K562 (cell line): ENCODE results near the gene ANGEL2. TPM values are rescaled to one million over a fixed set of nuclear protein-coding genes. Genes with fewer than 3 reads are reported as not detected.

ENCODE experiments used
- ATF4 ChIP-seq: fragments of 450-650 bp; formaldehyde crosslinking; IDR thresholded peaks from 2 replicates; pipeline ENCODE4 v1.4.0; 2022; ENCODE audit warnings: mild to moderate bottlenecking, moderate library complexity
- E2F4 ChIP-seq: sonication (generic); formaldehyde crosslinking; IDR thresholded peaks from 2 replicates; pipeline ENCODE4 v1.8.0; 2022; ENCODE audit warnings: mild to moderate bottlenecking, low read depth, missing genetic modification reagents
- ETS2 ChIP-seq: IDR thresholded peaks from 2 replicates; pipeline ENCODE4 v1.6.1; 2016; ENCODE audit warnings: borderline replicate concordance, missing genetic modification characterization, mild to moderate bottlenecking, moderate library complexity, missing compliant biosample characterization; ENCODE audit not compliant: poor library complexity, severe bottlenecking
- GATAD2B ChIP-seq: fragments of 450-650 bp; IDR thresholded peaks from 2 replicates; pipeline ENCODE4 v1.6.1; 2017; ENCODE audit warnings: mild to moderate bottlenecking, borderline replicate concordance
- HDAC2 ChIP-seq: fragments of 450-650 bp; IDR thresholded peaks from 2 replicates; pipeline ENCODE4 v1.6.1; 2016; ENCODE audit warnings: mild to moderate bottlenecking
- KLF10 ChIP-seq: fragments of 250-450 bp; sonication (Bioruptor Pico); IDR thresholded peaks from 2 replicates; pipeline ENCODE4 v1.6.1; 2021; ENCODE audit warnings: matching md5 sums
- MCM3 ChIP-seq: fragments of 450-650 bp; IDR thresholded peaks from 2 replicates; pipeline ENCODE4 v1.6.1; 2016
- MLLT1 ChIP-seq, 2 experiments: fragments of 450-650 bp; IDR thresholded peaks; 2 replicates each; pipeline ENCODE4 v1.6.1; 2016
- MTA3 ChIP-seq: fragments of 450-650 bp; formaldehyde crosslinking; IDR thresholded peaks from 2 replicates; pipeline ENCODE4 v1.6.1; 2017; ENCODE audit warnings: mild to moderate bottlenecking, borderline replicate concordance
- MYNN ChIP-seq, 2 experiments: sonication (generic); formaldehyde crosslinking in 1 of 2; IDR thresholded peaks; 2 replicates each; pipeline versions ENCODE4 v1.5.0 to v1.6.1; 2016 to 2020; ENCODE audit warnings: antibody characterized with exemption in 1 of 2, missing genetic modification reagents in 1 of 2
- PTRF ChIP-seq: fragments of 450-650 bp; IDR thresholded peaks from 2 replicates; pipeline ENCODE4 v1.6.1; 2016; ENCODE audit warnings: mild to moderate bottlenecking, missing genetic modification characterization, missing compliant biosample characterization
- SIN3B ChIP-seq: fragments of 450-650 bp; IDR thresholded peaks from 2 replicates; pipeline ENCODE4 v1.6.1; 2017; ENCODE audit warnings: low read depth, mild to moderate bottlenecking, moderate library complexity
- SOX6 ChIP-seq: fragments of 450-650 bp; IDR thresholded peaks from 2 replicates; pipeline ENCODE4 v1.6.1; 2014; ENCODE audit warnings: mild to moderate bottlenecking
- SREBF1 ChIP-seq: fragments of 150-350 bp; IDR thresholded peaks from 2 replicates; pipeline ENCODE4 v1.6.1; 2014; ENCODE audit warnings: antibody characterized with exemption, low read depth, low read length, borderline replicate concordance
- SREBF2 ChIP-seq: sonication (generic); formaldehyde crosslinking; IDR thresholded peaks from 2 replicates; pipeline ENCODE4 v1.4.0; 2020; ENCODE audit warnings: mild to moderate bottlenecking, missing genetic modification reagents
- ZBTB2 ChIP-seq: fragments of 450-650 bp; IDR thresholded peaks from 2 replicates; pipeline ENCODE4 v1.6.1; 2016; ENCODE audit warnings: antibody characterized with exemption
- ZNF239 ChIP-seq: fragments of 250-450 bp; sonication (Bioruptor Pico); IDR thresholded peaks from 2 replicates; pipeline ENCODE4 v1.4.0; 2020; ENCODE audit warnings: mild to moderate bottlenecking
- ZNF311 ChIP-seq: fragments of 250-450 bp; sonication (Bioruptor Pico); IDR thresholded peaks from 2 replicates; pipeline ENCODE4 v1.4.0; 2020; ENCODE audit warnings: mild to moderate bottlenecking, moderate library complexity
- ZNF431 ChIP-seq: sonication (generic); formaldehyde crosslinking; IDR thresholded peaks from 2 replicates; pipeline ENCODE4 v1.8.0; 2022; ENCODE audit warnings: mild to moderate bottlenecking, missing genetic modification reagents
- ZNF518B ChIP-seq: fragments of 250-450 bp; sonication (Bioruptor Pico); IDR thresholded peaks from 2 replicates; pipeline ENCODE4 v1.5.0; 2021; ENCODE audit warnings: mild to moderate bottlenecking, moderate library complexity
- ZNF764 ChIP-seq: fragments of 250-450 bp; sonication (Bioruptor Pico); IDR thresholded peaks from 2 replicates; pipeline ENCODE4 v1.4.0; 2020; ENCODE audit warnings: low read depth, mild to moderate bottlenecking, moderate library complexity
- polyA plus RNA-seq, 8 experiments: library from polyadenylated mRNA; depleted of rRNA in 4 of 8; stranded (reverse) in 5 of 8; unstranded in 3 of 8; fragments of >200 nt; fragmentation: Nextera tagmentation in 2 of 8; fragmentation: Illumina TruSeq in 1 of 8; extraction: Ambion mirVana in 2 of 8; extraction: Trizol in 1 of 8; gene quantifications; 2 replicates each; pipeline versions ENCODE4 v1.2.1 to v1.2.3, GENCODE V29; 2011 to 2014; ENCODE audit warnings: inconsistent platforms in 1 of 8, missing spikeins in 1 of 8
- total RNA-seq, 7 experiments: library from RNA; depleted of rRNA in 6 of 7; stranded (reverse); fragments of >200 nt in 6 of 7; fragmentation: Illumina TruSeq in 2 of 7; extraction: Trizol in 2 of 7; gene quantifications; 2 replicates each; pipeline versions ENCODE4 v1.2.1 to v1.2.3, GENCODE V29; 2011 to 2021; ENCODE audit warnings: low replicate concordance in 1 of 7

ANGEL2 gene
- total and polyA plus RNA-seq, 9 of the 15 experiments (the other 6 are each of a cell fraction or from before 2014, with no cell fraction given): 6.8 to 34.6 (median 26.2) TPM

- TF ChIP-seq ATF4 (CRISPR knock-in tag) (no peak), MYNN (IDR thresholded peaks at IDR 0.05) (no peak), MYNN (CRISPR knock-in tag; IDR thresholded peaks at IDR 0.05) (no peak), MTA3 (no peak), PTRF (tag) (no peak), HDAC2 (peak; percentile 65), GATAD2B (no peak), ZNF311 (CRISPR knock-in tag) (no peak), SOX6 (peak; percentile 81), ZNF764 (no peak), KLF10 (CRISPR knock-in tag) (no peak), ZNF431 (no peak), ZNF239 (CRISPR knock-in tag) (no peak), MLLT1 (IDR thresholded peaks at IDR 0.05) (no peak), ETS2 (tag) (no peak), SIN3B (no peak), ZNF518B (no peak), MCM3 (no peak), E2F4 (CRISPR knock-in tag) (no peak), SREBF1 (no peak), ZBTB2 (no peak), SREBF2 (CRISPR knock-in tag) (no peak)
Measured at GRCh38 chr1:213054733-213055591, 39.3 kb upstream of the ANGEL2 start (continued).
